Trophoblast cell (in vitro differentiated cells and primary cell): Measurements from ENCODE around the gene RAMP2.

Experiments
- DNase-seq, 2 donors: peaks; one replicate each; pipeline ENCODE4 v3.0.0-alpha.2; 2016
- H2AFZ ChIP-seq: 2 replicates; pipeline ENCODE4 v1.6.1; 2013; ENCODE audit warnings: low read length, moderate library complexity, mild to moderate bottlenecking; ENCODE audit not compliant: insufficient read depth, poor library complexity
- H2AK5ac ChIP-seq: 2 replicates; pipeline ENCODE4 v1.6.1; 2013; ENCODE audit warnings: mild to moderate bottlenecking, low read length
- H2BK120ac ChIP-seq: 2 replicates; pipeline ENCODE4 v1.6.1; 2013; ENCODE audit warnings: low read length, mild to moderate bottlenecking, moderate library complexity; ENCODE audit not compliant: insufficient read depth, poor library complexity
- H2BK12ac ChIP-seq: 2 replicates; pipeline ENCODE4 v1.6.1; 2013; ENCODE audit warnings: mild to moderate bottlenecking, low read length, moderate library complexity
- H2BK5ac ChIP-seq: 2 replicates; pipeline ENCODE4 v1.6.1; 2013; ENCODE audit warnings: low read length, low read depth, moderate library complexity, mild to moderate bottlenecking; ENCODE audit not compliant: poor library complexity
- H3K14ac ChIP-seq: 2 replicates; pipeline ENCODE4 v1.6.1; 2013; ENCODE audit warnings: mild to moderate bottlenecking, low read length
- H3K18ac ChIP-seq: 2 replicates; pipeline ENCODE4 v1.6.1; 2013; ENCODE audit warnings: mild to moderate bottlenecking, low read length
- H3K23ac ChIP-seq: 2 replicates; pipeline ENCODE4 v1.6.1; 2013; ENCODE audit warnings: low read length
- H3K27ac ChIP-seq: 2 replicates; pipeline ENCODE4 v1.5.1; 2013; ENCODE audit warnings: low read depth, mild to moderate bottlenecking, inconsistent platforms, low read length, moderate library complexity
- H3K27me3 ChIP-seq: 2 replicates; pipeline ENCODE4 v1.6.1; 2013; ENCODE audit warnings: inconsistent platforms, mild to moderate bottlenecking, low read length, moderate library complexity; ENCODE audit not compliant: insufficient read depth
- H3K36me3 ChIP-seq, 2 experiments: 1 replicate in 1 of 2; 2 replicates in 1 of 2; pipeline ENCODE4 v1.6.1; 2013; ENCODE audit warnings: low read length in 2 of 2, mild to moderate bottlenecking in 2 of 2, moderate library complexity in 1 of 2; ENCODE audit not compliant: insufficient read depth in 2 of 2, control insufficient read depth in 1 of 2
- H3K4ac ChIP-seq: 2 replicates; pipeline ENCODE4 v1.6.1; 2013; ENCODE audit warnings: low read depth, mild to moderate bottlenecking, low read length, moderate library complexity
- H3K4me1 ChIP-seq, 2 experiments: 1 replicate in 1 of 2; 2 replicates in 1 of 2; pipeline ENCODE4 v1.6.1; 2013; ENCODE audit warnings: low read length in 2 of 2, mild to moderate bottlenecking in 2 of 2, moderate library complexity in 1 of 2; ENCODE audit not compliant: insufficient read depth in 2 of 2, control insufficient read depth in 1 of 2
- H3K4me2 ChIP-seq: 2 replicates; pipeline ENCODE4 v1.6.1; 2013; ENCODE audit warnings: inconsistent platforms, mild to moderate bottlenecking, low read length, moderate library complexity
- H3K4me3 ChIP-seq: 2 replicates; pipeline ENCODE4 v1.5.1; 2013; ENCODE audit warnings: mild to moderate bottlenecking, low read depth, low read length, inconsistent platforms
- H3K79me1 ChIP-seq: one replicate; pipeline ENCODE4 v1.6.1; 2013; ENCODE audit warnings: low read length
- H3K79me2 ChIP-seq: 2 replicates; pipeline ENCODE4 v1.6.1; 2013; ENCODE audit warnings: low read length, mild to moderate bottlenecking; ENCODE audit not compliant: control insufficient read depth, insufficient read depth, poor library complexity
- H3K9ac ChIP-seq: 2 replicates; pipeline ENCODE4 v1.6.1; 2013; ENCODE audit warnings: mild to moderate bottlenecking, low read length
- H3K9me3 ChIP-seq: 2 replicates; pipeline ENCODE4 v1.6.1; 2013; ENCODE audit warnings: low read depth, mild to moderate bottlenecking, control low read depth, inconsistent platforms, low read length; ENCODE audit not compliant: insufficient read depth
- H4K12ac ChIP-seq: 2 replicates; pipeline ENCODE4 v1.6.1; 2013; ENCODE audit warnings: low read depth, mild to moderate bottlenecking, low read length, moderate library complexity
- H4K8ac ChIP-seq: 2 replicates; pipeline ENCODE4 v1.6.1; 2013; ENCODE audit warnings: low read depth, mild to moderate bottlenecking, low read length, moderate library complexity
- H4K91ac ChIP-seq: one replicate; pipeline ENCODE4 v1.6.1; 2013; ENCODE audit warnings: low read depth, mild to moderate bottlenecking, low read length, moderate library complexity
- WGBS: extraction: QIAGEN DNeasy Blood & Tissue Kit; methylation state at CpG from one replicate; pipeline ENCODE4 v1.1.7; 2013; ENCODE audit warnings: missing lambda C conversion rate; ENCODE audit not compliant: insufficient read length, insufficient coverage; ENCODE audit errors: extremely low coverage; 5-methylcytosine and 5-hydroxymethylcytosine counted together

Gene RAMP2

DNA sequence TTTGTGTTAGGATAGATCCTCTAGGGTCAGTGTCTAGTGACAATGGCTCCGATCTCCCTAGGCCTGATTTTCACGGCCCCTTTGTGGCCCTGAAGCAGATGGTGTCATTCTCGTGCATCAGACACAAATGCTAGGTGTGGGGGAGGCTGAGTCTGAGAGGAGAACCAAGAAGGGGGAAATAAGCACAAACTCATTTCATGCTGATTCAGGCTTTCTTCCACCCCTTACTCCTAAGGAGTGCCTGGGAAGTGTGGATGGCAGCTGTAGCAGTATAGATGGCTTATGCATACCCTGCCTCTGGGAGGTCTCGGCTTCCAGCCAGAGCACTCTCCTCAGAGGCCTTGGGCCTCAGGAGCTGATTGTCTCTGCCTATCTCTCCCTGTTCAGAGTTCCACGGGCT is 17.5 kb downstream of the RAMP2 start:
- Histone ChIP-seq H3K9ac (no peak overlapping the region), H2BK120ac (no peak overlapping the region), H4K12ac (no peak overlapping the region), H3K4me3 (no peak overlapping the region), H4K8ac (no peak overlapping the region), H3K9me3 (no peaks in the 10 kb centered on the region), H2AFZ (no peak overlapping the region), H2BK12ac (no peak overlapping the region), H3K27ac (no peak overlapping the region), H2BK5ac (no peak overlapping the region), H3K23ac (no peak overlapping the region), H3K4ac (no peak overlapping the region), H4K91ac (no peak overlapping the region), H2AK5ac (no peak overlapping the region), H3K79me1 (peaks cover 3% of the 10 kb centered on the region), H3K14ac (no peak overlapping the region), H3K36me3 (peaks cover 22 to 29% of the 10 kb centered on the region in 2 experiments), H3K27me3 (peaks cover 9% of the 10 kb centered on the region), H3K18ac (no peak overlapping the region), H3K4me1 (peaks cover 21 to 24% of the 10 kb centered on the region in 2 experiments), H3K79me2 (peaks cover 4% of the 10 kb centered on the region), H3K4me2 (no peak overlapping the region)
- no peak for DNase-seq
- no CpG with 5 or more reads among the region's 5 CpGs for WGBS

GRCh38 chr17:42779304-42779935 is 18.4 kb downstream of the RAMP2 start:
- no peak overlapping the region for H2AFZ ChIP-seq
- no CpG with 5 or more reads among the region's 3 CpGs for WGBS
- peak overlapping the region; percentile 61 for H3K4me2 ChIP-seq
- H2BK12ac ChIP-seq = no peak overlapping the region
- peaks cover 4% of the 10 kb centered on the region for H3K79me1 ChIP-seq
- no peak overlapping the region for H2BK120ac ChIP-seq
- no peak overlapping the region for H3K14ac ChIP-seq
- peaks cover 9% of the 10 kb centered on the region for H3K27me3 ChIP-seq
- no peak overlapping the region for H3K23ac ChIP-seq
- H2AK5ac ChIP-seq = no peak overlapping the region
- no peak overlapping the region for H4K12ac ChIP-seq
- no peak overlapping the region for H3K27ac ChIP-seq
- H3K79me2 ChIP-seq = peaks cover 4% of the 10 kb centered on the region
- H4K91ac ChIP-seq = no peak overlapping the region
- H3K9ac ChIP-seq = no peak overlapping the region
- no peak overlapping the region for H2BK5ac ChIP-seq
- no peaks in the 10 kb centered on the region for H3K9me3 ChIP-seq
- no peak for DNase-seq
- no peak overlapping the region for H4K8ac ChIP-seq
- no peak overlapping the region for H3K18ac ChIP-seq
- H3K4ac ChIP-seq = no peak overlapping the region
- H3K4me3 ChIP-seq = no peak overlapping the region
- H3K36me3 ChIP-seq = peaks cover 22 to 29% of the 10 kb centered on the region in 2 experiments
- peaks cover 24 to 29% of the 10 kb centered on the region in 2 experiments for H3K4me1 ChIP-seq

- Histone ChIP-seq H2BK5ac (no peak within 1 kb of the TSS), H4K12ac (peak within 1 kb of the TSS; percentile 24), H3K79me2 (peaks cover 4% of the 10 kb centered on the region), H3K14ac (peak within 1 kb of the TSS; percentile 30), H2BK12ac (no peak within 1 kb of the TSS), H4K8ac (peak within 1 kb of the TSS; percentile 59), H3K4me3 (peak within 1 kb of the TSS; percentile 60), H3K79me1 (peaks cover 4% of the 10 kb centered on the region), H3K36me3 (peaks cover 21 to 26% of the 10 kb centered on the region in 2 experiments), H3K4ac (no peak within 1 kb of the TSS), H3K18ac (peak within 1 kb of the TSS; percentile 47), H3K9ac (peak within 1 kb of the TSS; percentile 50), H3K23ac (no peak within 1 kb of the TSS), H3K4me2 (peak within 1 kb of the TSS; percentile 61), H3K27me3 (peaks cover 9% of the 10 kb centered on the region), H3K9me3 (no peaks in the 10 kb centered on the region), H4K91ac (no peak within 1 kb of the TSS), H2AFZ (peak within 1 kb of the TSS; percentile 67), H3K27ac (no peak within 1 kb of the TSS), H2AK5ac (no peak within 1 kb of the TSS), H3K4me1 (peaks cover 24 to 29% of the 10 kb centered on the region in 2 experiments), H2BK120ac (no peak within 1 kb of the TSS)
- WGBS = no CpG with 5 or more reads among the region's 65 CpGs
- DNase-seq = peak in 1 of 2 donors; percentile 15
Observed at GRCh38 chr17:42779936-42780850, 19.2 kb downstream of the RAMP2 start, which contains the start of gene WNK4. TSS of gene WNK4 (plus strand) at chr17:42780610. CDS start at chr17:42780699, 89 bp downstream.

GRCh38 chr17:42780851-42781638 is 20.0 kb downstream of the RAMP2 start:
- H4K8ac ChIP-seq = peak overlapping the region; percentile 59

More at GRCh38 chr17:42780851-42781638, 20.0 kb downstream of the RAMP2 start:
- H3K79me2 ChIP-seq = peaks cover 4% of the 10 kb centered on the region
- H3K18ac ChIP-seq = peak overlapping the region; percentile 47
- peak overlapping the region; percentile 61 for H3K4me2 ChIP-seq
- DNase-seq = no peak
- peaks cover 24 to 29% of the 10 kb centered on the region in 2 experiments for H3K4me1 ChIP-seq
- H2BK120ac ChIP-seq = no peak overlapping the region
- peaks cover 4% of the 10 kb centered on the region for H3K79me1 ChIP-seq
- H3K23ac ChIP-seq = no peak overlapping the region
- H3K14ac ChIP-seq = peak overlapping the region; percentile 30
- H4K91ac ChIP-seq = no peak overlapping the region
- no peak overlapping the region for H3K9ac ChIP-seq
- peaks cover 18% of the 10 kb centered on the region in 2 experiments for H3K36me3 ChIP-seq
- no peak overlapping the region for H2BK12ac ChIP-seq
- H4K12ac ChIP-seq = peak overlapping the region; percentile 24
- no peak overlapping the region for H2AK5ac ChIP-seq
- H3K27me3 ChIP-seq = peaks cover 9% of the 10 kb centered on the region
- no peak overlapping the region for H3K27ac ChIP-seq
- no peak overlapping the region for H2BK5ac ChIP-seq
- no peak overlapping the region for H3K4ac ChIP-seq
- WGBS = no CpG with 5 or more reads among the region's 39 CpGs
- H3K9me3 ChIP-seq = no peaks in the 10 kb centered on the region
- H2AFZ ChIP-seq = peak overlapping the region; percentile 67
- H3K4me3 ChIP-seq = peak overlapping the region; percentile 60
